Progenitor cell of endocrine pancreas (in vitro differentiated cells): ENCODE measurements around the gene MPHOSPH9. TPM values are rescaled to one million over a fixed set of nuclear protein-coding genes. Genes with fewer than 3 reads are reported as not detected.

Source experiments
- DNase-seq: peaks from one replicate; pipeline ENCODE4 v3.0.0; 2021; ENCODE audit warnings: low spot score; ENCODE audit not compliant: unreplicated experiment
- H3K27ac Mint-ChIP-seq: 2 replicates; pipeline ENCODE4 v1.8.0; 2021; ENCODE audit warnings: mild to moderate bottlenecking, moderate library complexity, mixed read lengths
- H3K27me3 Mint-ChIP-seq: 2 replicates; pipeline ENCODE4 v1.8.0; 2021; ENCODE audit warnings: mixed read lengths
- H3K36me3 Mint-ChIP-seq: 2 replicates; pipeline ENCODE4 v1.8.0; 2022; ENCODE audit warnings: mixed read lengths; ENCODE audit not compliant: insufficient read depth
- H3K4me1 Mint-ChIP-seq: 2 replicates; pipeline ENCODE4 v1.8.0; 2021; ENCODE audit warnings: low read depth, mixed read lengths
- H3K4me3 Mint-ChIP-seq: 2 replicates; pipeline ENCODE4 v1.8.0; 2021; ENCODE audit warnings: low read depth, mild to moderate bottlenecking, moderate library complexity, mixed read lengths
- H3K9me3 Mint-ChIP-seq: 2 replicates; pipeline ENCODE4 v1.8.0; 2021; ENCODE audit warnings: low read depth, mixed read lengths
- CTCF ChIP-seq: fragments of 200-600 bp; sonication (generic); IDR thresholded peaks from one replicate; pipeline ENCODE4 v1.5.0; 2021; ENCODE audit warnings: antibody characterized with exemption, mild to moderate bottlenecking; ENCODE audit not compliant: unreplicated experiment
- total RNA-seq: library from RNA; stranded (reverse); gene quantifications from 2 replicates; pipeline ENCODE4 v1.2.1, GENCODE V29; 2021

The MPHOSPH9 gene
- total RNA-seq, 1 donor from 2014 or later, result 39.3 TPM

- no peak for TF ChIP-seq CTCF
- no peaks in the 10 kb centered on the region for H3K27me3 Mint-ChIP-seq
- H3K36me3 Mint-ChIP-seq, result peaks cover 40% of the 10 kb centered on the region
- H3K4me3 Mint-ChIP-seq, result no peak overlapping the region
- H3K27ac Mint-ChIP-seq, result peak overlapping the region; percentile 29
- peaks cover 3% of the 10 kb centered on the region for H3K4me1 Mint-ChIP-seq
- DNase-seq, result no peak
- H3K9me3 Mint-ChIP-seq, result peaks cover 28% of the 10 kb centered on the region
These were observed 12.7 kb upstream of the MPHOSPH9 start for GRCh38 chr12:123245678-123246077.

GRCh38 chr12:123243671-123244262, 10.8 kb upstream of the MPHOSPH9 start:
- Mint-ChIP-seq H3K27me3 (no peaks in the 10 kb centered on the region), H3K27ac (no peak overlapping the region), H3K4me3 (no peak overlapping the region), H3K9me3 (peaks cover 18% of the 10 kb centered on the region), H3K36me3 (peaks cover 29% of the 10 kb centered on the region), H3K4me1 (no peaks in the 10 kb centered on the region)
- TF ChIP-seq CTCF, result no peak
- DNase-seq, result no peak

GRCh38 chr12:123242116-123242904, 9.4 kb upstream of the MPHOSPH9 start:
- peaks cover 13% of the 10 kb centered on the region for H3K9me3 Mint-ChIP-seq
- peaks cover 2% of the 10 kb centered on the region for H3K4me1 Mint-ChIP-seq
- no peak for TF ChIP-seq CTCF
- peaks cover 17% of the 10 kb centered on the region for H3K36me3 Mint-ChIP-seq
- no peak for DNase-seq
- H3K27me3 Mint-ChIP-seq, result no peaks in the 10 kb centered on the region
- peak overlapping the region; percentile 80 for H3K27ac Mint-ChIP-seq
- H3K4me3 Mint-ChIP-seq, result no peak overlapping the region

GRCh38 chr12:123238961-123239360, 6.0 kb upstream of the MPHOSPH9 start:
- Mint-ChIP-seq H3K36me3 (peaks cover 6% of the 10 kb centered on the region), H3K9me3 (no peaks in the 10 kb centered on the region), H3K27me3 (no peaks in the 10 kb centered on the region), H3K27ac (no peak overlapping the region), H3K4me1 (peaks cover 6% of the 10 kb centered on the region), H3K4me3 (no peak overlapping the region)
- TF ChIP-seq CTCF, result no peak
- DNase-seq, result no peak

- no peak for DNase-seq
- TF ChIP-seq CTCF, result no peak
- no peaks in the 10 kb centered on the region for H3K27me3 Mint-ChIP-seq
- H3K4me1 Mint-ChIP-seq, result peaks cover 10% of the 10 kb centered on the region
- H3K9me3 Mint-ChIP-seq, result no peaks in the 10 kb centered on the region
- no peak overlapping the region for H3K4me3 Mint-ChIP-seq
- H3K36me3 Mint-ChIP-seq, result peaks cover 6% of the 10 kb centered on the region
- no peak overlapping the region for H3K27ac Mint-ChIP-seq
These were observed 5.4 kb upstream of the MPHOSPH9 start for GRCh38 chr12:123238330-123238682.
